ENCODE data around the gene COL23A1. TPM values are rescaled to one million over a fixed set of nuclear protein-coding genes. Genes with fewer than 3 reads are reported as not detected.

COL23A1 gene
- total and polyA plus RNA-seq, 2 experiments from 2014 or later: 1.1 to 5.1 TPM

GRCh38 chr5:178298283-178298807 lies 291.8 kb downstream of the COL23A1 start:
- no peaks in the 10 kb centered on the region for H3K4me1 ChIP-seq (ENCODE audit: insufficient read depth)
- no peaks in the 10 kb centered on the region for H3K79me2 ChIP-seq
- H3K4me3 ChIP-seq: no peak overlapping the region
- no peaks in the 10 kb centered on the region for H3K36me3 ChIP-seq (replicated peaks; ENCODE audit: insufficient read depth, low read depth)
- no peaks in the 10 kb centered on the region for H4K20me1 ChIP-seq (ENCODE audit: insufficient read depth, poor library complexity, severe bottlenecking)
- H3K9me3 ChIP-seq (ENCODE audit: low read depth): no peaks in the 10 kb centered on the region
- H2AFZ ChIP-seq: no peak overlapping the region
- H3K4me2 ChIP-seq: no peak overlapping the region
- WGBS (ENCODE audit: low lambda C conversion rate, missing lambda C conversion rate): 95% methylated on average over 4 of the region's 4 CpGs
- H3K9me2 ChIP-seq (replicated peaks; ENCODE audit: insufficient read depth): no peaks in the 10 kb centered on the region
- TF ChIP-seq, protein P1, sequence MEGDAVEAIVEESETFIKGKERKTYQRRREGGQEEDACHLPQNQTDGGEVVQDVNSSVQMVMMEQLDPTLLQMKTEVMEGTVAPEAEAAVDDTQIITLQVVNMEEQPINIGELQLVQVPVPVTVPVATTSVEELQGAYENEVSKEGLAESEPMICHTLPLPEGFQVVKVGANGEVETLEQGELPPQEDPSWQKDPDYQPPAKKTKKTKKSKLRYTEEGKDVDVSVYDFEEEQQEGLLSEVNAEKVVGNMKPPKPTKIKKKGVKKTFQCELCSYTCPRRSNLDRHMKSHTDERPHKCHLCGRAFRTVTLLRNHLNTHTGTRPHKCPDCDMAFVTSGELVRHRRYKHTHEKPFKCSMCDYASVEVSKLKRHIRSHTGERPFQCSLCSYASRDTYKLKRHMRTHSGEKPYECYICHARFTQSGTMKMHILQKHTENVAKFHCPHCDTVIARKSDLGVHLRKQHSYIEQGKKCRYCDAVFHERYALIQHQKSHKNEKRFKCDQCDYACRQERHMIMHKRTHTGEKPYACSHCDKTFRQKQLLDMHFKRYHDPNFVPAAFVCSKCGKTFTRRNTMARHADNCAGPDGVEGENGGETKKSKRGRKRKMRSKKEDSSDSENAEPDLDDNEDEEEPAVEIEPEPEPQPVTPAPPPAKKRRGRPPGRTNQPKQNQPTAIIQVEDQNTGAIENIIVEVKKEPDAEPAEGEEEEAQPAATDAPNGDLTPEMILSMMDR (IDR thresholded peaks at IDR 0.05; ENCODE audit: poor library complexity): no peak
- no peak for DNase-seq (ENCODE audit: low spot score)
- H3K27ac ChIP-seq: no peak overlapping the region
- H3K27me3 ChIP-seq: no peaks in the 10 kb centered on the region

- Histone ChIP-seq H3K4me3 (no peak overlapping the region), H3K9me2 (replicated peaks; ENCODE audit: insufficient read depth) (no peaks in the 10 kb centered on the region), H3K36me3 (replicated peaks; ENCODE audit: insufficient read depth, low read depth) (no peaks in the 10 kb centered on the region), H3K79me2 (no peaks in the 10 kb centered on the region), H3K9me3 (ENCODE audit: low read depth) (no peaks in the 10 kb centered on the region), H3K4me2 (no peak overlapping the region), H3K4me1 (ENCODE audit: insufficient read depth) (no peaks in the 10 kb centered on the region), H3K27me3 (no peaks in the 10 kb centered on the region), H4K20me1 (ENCODE audit: insufficient read depth, poor library complexity, severe bottlenecking) (no peaks in the 10 kb centered on the region), H2AFZ (no peak overlapping the region), H3K27ac (no peak overlapping the region)
- DNase-seq (ENCODE audit: low spot score): no peak
- 66% methylated on average over 8 of the region's 8 CpGs for WGBS (ENCODE audit: low lambda C conversion rate, missing lambda C conversion rate)
- TF ChIP-seq EZH2phosphoT487 (IDR thresholded peaks at IDR 0.05; ENCODE audit: low read depth, severe bottlenecking, unreplicated experiment) (no peak), EZH2 (IDR thresholded peaks at IDR 0.05; ENCODE audit: borderline replicate concordance) (no peak)
- TF ChIP-seq, protein P1 (IDR thresholded peaks at IDR 0.05; ENCODE audit: poor library complexity): no peak
These were observed 292.4 kb downstream of the COL23A1 start for GRCh38 chr5:178297751-178298150.

DNA sequence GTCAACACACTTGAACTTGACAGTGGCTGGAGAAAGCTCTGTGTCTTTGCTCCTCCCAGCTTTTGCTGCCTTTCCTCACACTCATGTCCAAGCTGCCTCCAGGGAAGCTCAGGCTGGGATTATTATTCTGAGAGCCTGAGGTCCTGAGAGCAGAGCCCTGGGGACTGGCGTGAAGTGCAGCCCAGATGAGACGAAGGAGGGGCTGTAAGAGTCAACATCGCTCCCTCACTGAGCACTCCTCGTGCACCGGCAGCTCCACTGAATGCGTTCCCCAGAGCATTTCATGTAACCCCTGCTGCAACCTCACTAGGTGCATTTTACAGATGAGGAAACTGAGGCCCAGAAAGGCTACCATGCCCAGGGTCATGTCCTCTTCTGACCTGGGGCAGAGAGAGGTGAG lies 294.1 kb downstream of the COL23A1 start:
- Histone ChIP-seq H3K9me2 (replicated peaks; ENCODE audit: insufficient read depth) (no peaks in the 10 kb centered on the region), H3K4me2 (no peak overlapping the region), H3K9me3 (ENCODE audit: low read depth) (no peaks in the 10 kb centered on the region), H3K27ac (no peak overlapping the region), H3K4me3 (no peak overlapping the region), H4K20me1 (ENCODE audit: insufficient read depth, poor library complexity, severe bottlenecking) (no peaks in the 10 kb centered on the region), H3K27me3 (no peaks in the 10 kb centered on the region), H3K36me3 (replicated peaks; ENCODE audit: insufficient read depth, low read depth) (no peaks in the 10 kb centered on the region), H2AFZ (no peak overlapping the region), H3K4me1 (ENCODE audit: insufficient read depth) (no peaks in the 10 kb centered on the region), H3K79me2 (no peaks in the 10 kb centered on the region)
- TF ChIP-seq EZH2phosphoT487 (IDR thresholded peaks at IDR 0.05; ENCODE audit: low read depth, severe bottlenecking, unreplicated experiment) (no peak), EZH2 (IDR thresholded peaks at IDR 0.05; ENCODE audit: borderline replicate concordance) (no peak)
- TF ChIP-seq, protein P1 (IDR thresholded peaks at IDR 0.05; ENCODE audit: poor library complexity): no peak
- DNase-seq (ENCODE audit: low spot score): no peak
- 89% methylated on average over 6 of the region's 6 CpGs for WGBS (ENCODE audit: low lambda C conversion rate, missing lambda C conversion rate)

DNA sequence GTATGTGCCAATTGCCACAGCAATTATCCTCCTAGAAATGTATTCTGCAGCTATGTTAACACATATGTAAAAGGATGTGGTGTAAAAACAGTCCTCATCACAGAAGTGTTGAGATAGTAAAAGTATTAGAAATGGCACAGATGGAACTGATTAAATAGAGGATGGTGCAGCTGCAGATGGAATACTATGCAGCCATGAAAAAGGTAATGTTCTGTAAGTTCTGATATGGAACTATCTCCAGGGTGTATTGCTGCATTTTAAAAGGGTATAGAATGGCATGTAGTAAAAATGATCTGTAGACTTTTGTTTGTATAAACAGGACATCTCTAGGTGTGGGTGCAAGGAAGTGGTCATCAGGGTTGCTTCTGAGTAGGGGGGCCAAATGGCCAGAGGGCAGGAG lies 294.6 kb downstream of the COL23A1 start:
- Histone ChIP-seq H3K27ac (no peak overlapping the region), H3K9me3 (ENCODE audit: low read depth) (no peaks in the 10 kb centered on the region), H2AFZ (no peak overlapping the region), H3K4me1 (ENCODE audit: insufficient read depth) (no peaks in the 10 kb centered on the region), H4K20me1 (ENCODE audit: insufficient read depth, poor library complexity, severe bottlenecking) (no peaks in the 10 kb centered on the region), H3K9me2 (replicated peaks; ENCODE audit: insufficient read depth) (no peaks in the 10 kb centered on the region), H3K36me3 (replicated peaks; ENCODE audit: insufficient read depth, low read depth) (no peaks in the 10 kb centered on the region), H3K4me2 (no peak overlapping the region), H3K79me2 (no peaks in the 10 kb centered on the region), H3K27me3 (no peaks in the 10 kb centered on the region), H3K4me3 (no peak overlapping the region)
- no peak for DNase-seq (ENCODE audit: low spot score)
- TF ChIP-seq EZH2phosphoT487 (IDR thresholded peaks at IDR 0.05; ENCODE audit: low read depth, severe bottlenecking, unreplicated experiment): no peak
- TF ChIP-seq, protein P1 (IDR thresholded peaks at IDR 0.05; ENCODE audit: poor library complexity): no peak
- no peak for TF ChIP-seq EZH2 (IDR thresholded peaks at IDR 0.05; ENCODE audit: borderline replicate concordance)

Data from hepatocyte (in vitro differentiated cells).